HEK293 (cell line): Measurements from ENCODE around the gene GGA1.

Source experiments
- PRDM4 ChIP-seq: fragments of 450-650 bp; formaldehyde crosslinking; IDR thresholded peaks from 2 replicates; pipeline ENCODE4 v1.5.1; 2017; ENCODE audit warnings: missing biosample characterization, missing genetic modification characterization
- TCF7L2 ChIP-seq: IDR thresholded peaks from 2 replicates; pipeline ENCODE4 v1.6.1; 2011; ENCODE audit warnings: low read depth, mild to moderate bottlenecking, inconsistent platforms, low read length, moderate library complexity, borderline replicate concordance
- ZNF169 ChIP-seq: fragments of 450-650 bp; formaldehyde crosslinking; IDR thresholded peaks from 2 replicates; pipeline ENCODE4 v1.5.1; 2016; ENCODE audit warnings: missing biosample characterization, missing genetic modification characterization
- ZNF248 ChIP-seq: fragments of 450-650 bp; formaldehyde crosslinking; IDR thresholded peaks from 2 replicates; pipeline ENCODE4 v1.5.1; 2017; ENCODE audit warnings: missing biosample characterization, missing genetic modification characterization
- TF ChIP-seq, protein P1 (sequence below): fragments of 450-650 bp; formaldehyde crosslinking; IDR thresholded peaks from 2 replicates; pipeline ENCODE4 v1.5.1; 2016; ENCODE audit warnings: missing biosample characterization, missing genetic modification characterization
- TF ChIP-seq, protein P2 (sequence below): IDR thresholded peaks from 2 replicates; pipeline ENCODE4 v1.6.1; 2011; ENCODE audit warnings: mild to moderate bottlenecking, low read depth, low read length, borderline replicate concordance

DNA sequence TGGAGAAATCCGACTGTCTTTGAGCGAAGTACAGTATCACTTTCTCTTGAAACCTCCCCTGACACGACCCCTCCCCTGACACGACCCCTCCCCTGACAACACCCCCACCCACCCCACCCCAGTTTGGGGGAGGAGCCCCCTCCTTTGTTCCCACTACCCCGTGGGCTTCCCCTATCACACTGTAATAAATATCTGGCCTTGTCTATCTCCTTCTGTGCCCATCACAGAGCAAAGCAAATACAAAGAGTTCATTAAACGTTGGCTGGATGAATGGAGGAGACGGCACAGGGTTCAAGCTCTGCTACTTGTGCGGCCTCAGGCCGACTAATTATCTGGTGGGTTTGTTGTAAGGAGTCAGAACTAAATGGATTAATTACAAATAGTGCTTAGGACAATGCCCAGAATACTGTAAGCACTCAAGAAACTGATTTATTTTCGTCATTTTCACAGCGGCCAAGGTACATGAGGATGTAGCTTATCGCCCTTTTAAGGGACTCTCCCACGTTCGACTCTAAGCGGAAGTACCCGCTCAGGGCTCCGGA lies 628 bp upstream of the GGA1 start:
- TF ChIP-seq, protein P1, sequence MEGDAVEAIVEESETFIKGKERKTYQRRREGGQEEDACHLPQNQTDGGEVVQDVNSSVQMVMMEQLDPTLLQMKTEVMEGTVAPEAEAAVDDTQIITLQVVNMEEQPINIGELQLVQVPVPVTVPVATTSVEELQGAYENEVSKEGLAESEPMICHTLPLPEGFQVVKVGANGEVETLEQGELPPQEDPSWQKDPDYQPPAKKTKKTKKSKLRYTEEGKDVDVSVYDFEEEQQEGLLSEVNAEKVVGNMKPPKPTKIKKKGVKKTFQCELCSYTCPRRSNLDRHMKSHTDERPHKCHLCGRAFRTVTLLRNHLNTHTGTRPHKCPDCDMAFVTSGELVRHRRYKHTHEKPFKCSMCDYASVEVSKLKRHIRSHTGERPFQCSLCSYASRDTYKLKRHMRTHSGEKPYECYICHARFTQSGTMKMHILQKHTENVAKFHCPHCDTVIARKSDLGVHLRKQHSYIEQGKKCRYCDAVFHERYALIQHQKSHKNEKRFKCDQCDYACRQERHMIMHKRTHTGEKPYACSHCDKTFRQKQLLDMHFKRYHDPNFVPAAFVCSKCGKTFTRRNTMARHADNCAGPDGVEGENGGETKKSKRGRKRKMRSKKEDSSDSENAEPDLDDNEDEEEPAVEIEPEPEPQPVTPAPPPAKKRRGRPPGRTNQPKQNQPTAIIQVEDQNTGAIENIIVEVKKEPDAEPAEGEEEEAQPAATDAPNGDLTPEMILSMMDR (tag by site-specific recombination) = no peak
- TF ChIP-seq PRDM4 (tag by site-specific recombination) = no peak
- TF ChIP-seq, protein P2, sequence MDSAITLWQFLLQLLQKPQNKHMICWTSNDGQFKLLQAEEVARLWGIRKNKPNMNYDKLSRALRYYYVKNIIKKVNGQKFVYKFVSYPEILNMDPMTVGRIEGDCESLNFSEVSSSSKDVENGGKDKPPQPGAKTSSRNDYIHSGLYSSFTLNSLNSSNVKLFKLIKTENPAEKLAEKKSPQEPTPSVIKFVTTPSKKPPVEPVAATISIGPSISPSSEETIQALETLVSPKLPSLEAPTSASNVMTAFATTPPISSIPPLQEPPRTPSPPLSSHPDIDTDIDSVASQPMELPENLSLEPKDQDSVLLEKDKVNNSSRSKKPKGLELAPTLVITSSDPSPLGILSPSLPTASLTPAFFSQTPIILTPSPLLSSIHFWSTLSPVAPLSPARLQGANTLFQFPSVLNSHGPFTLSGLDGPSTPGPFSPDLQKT = no peak
- TF ChIP-seq ZNF248 = no peak
- no peak for TF ChIP-seq TCF7L2
- TF ChIP-seq ZNF169 (tag by site-specific recombination) = no peak
